Transverse colon (tissue), 4 donors: ENCODE measurements around the gene GNPNAT1.

Experiments
- EP300 ChIP-seq: sonication (generic); formaldehyde crosslinking; IDR thresholded peaks from one replicate; pipeline ENCODE4 v1.6.1; 2017; ENCODE audit warnings: antibody characterized with exemption, low read depth
- POLR2A ChIP-seq: fragments of 450-650 bp; IDR thresholded peaks from one replicate; pipeline ENCODE4 v1.6.1; 2016; ENCODE audit warnings: antibody characterized with exemption, mild to moderate bottlenecking, moderate library complexity
- POLR2AphosphoS5 ChIP-seq, 3 donors: sonication (generic); formaldehyde crosslinking; IDR thresholded peaks; one replicate each; pipeline ENCODE4 v1.6.1; 2016; ENCODE audit warnings: antibody characterized with exemption in 3 of 3
- TF ChIP-seq, protein P1 (sequence below), 5 experiments: fragments of 200-600 bp in 3 of 5; fragments of 450-650 bp in 2 of 5; sonication (generic) in 3 of 5; IDR thresholded peaks; 1 replicate in 2 of 5; 2 replicates in 3 of 5; pipeline ENCODE4 v1.5.1; 2016 to 2017; ENCODE audit warnings: antibody characterized with exemption in 5 of 5, inconsistent platforms in 3 of 5, mild to moderate bottlenecking in 2 of 5, moderate library complexity in 1 of 5

GRCh38 chr14:52806115-52806514, 14.7 kb upstream of the GNPNAT1 start:
- TF ChIP-seq, protein P1, sequence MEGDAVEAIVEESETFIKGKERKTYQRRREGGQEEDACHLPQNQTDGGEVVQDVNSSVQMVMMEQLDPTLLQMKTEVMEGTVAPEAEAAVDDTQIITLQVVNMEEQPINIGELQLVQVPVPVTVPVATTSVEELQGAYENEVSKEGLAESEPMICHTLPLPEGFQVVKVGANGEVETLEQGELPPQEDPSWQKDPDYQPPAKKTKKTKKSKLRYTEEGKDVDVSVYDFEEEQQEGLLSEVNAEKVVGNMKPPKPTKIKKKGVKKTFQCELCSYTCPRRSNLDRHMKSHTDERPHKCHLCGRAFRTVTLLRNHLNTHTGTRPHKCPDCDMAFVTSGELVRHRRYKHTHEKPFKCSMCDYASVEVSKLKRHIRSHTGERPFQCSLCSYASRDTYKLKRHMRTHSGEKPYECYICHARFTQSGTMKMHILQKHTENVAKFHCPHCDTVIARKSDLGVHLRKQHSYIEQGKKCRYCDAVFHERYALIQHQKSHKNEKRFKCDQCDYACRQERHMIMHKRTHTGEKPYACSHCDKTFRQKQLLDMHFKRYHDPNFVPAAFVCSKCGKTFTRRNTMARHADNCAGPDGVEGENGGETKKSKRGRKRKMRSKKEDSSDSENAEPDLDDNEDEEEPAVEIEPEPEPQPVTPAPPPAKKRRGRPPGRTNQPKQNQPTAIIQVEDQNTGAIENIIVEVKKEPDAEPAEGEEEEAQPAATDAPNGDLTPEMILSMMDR (IDR thresholded peaks at IDR 0.05): no peak
- TF ChIP-seq POLR2A: no peak
- no peak for TF ChIP-seq POLR2AphosphoS5 (IDR thresholded peaks at IDR 0.05)
- no peak for TF ChIP-seq EP300
